Left forelimb (tissue), 1 donor: ENCODE measurements around the gene SKIC8.
A peak's percentile ranks its signal among the peaks of the same experiment; 100 is the strongest.

Experiments used
- DNase-seq: peaks from one replicate; pipeline ENCODE4 v3.0.0-alpha.2; 2018; ENCODE audit warnings: low spot score

Gene SKIC8

GRCh38 chr15:78291052-78291451 is 8.4 kb downstream of the SKIC8 start:
- DNase-seq, result no peak

DNA sequence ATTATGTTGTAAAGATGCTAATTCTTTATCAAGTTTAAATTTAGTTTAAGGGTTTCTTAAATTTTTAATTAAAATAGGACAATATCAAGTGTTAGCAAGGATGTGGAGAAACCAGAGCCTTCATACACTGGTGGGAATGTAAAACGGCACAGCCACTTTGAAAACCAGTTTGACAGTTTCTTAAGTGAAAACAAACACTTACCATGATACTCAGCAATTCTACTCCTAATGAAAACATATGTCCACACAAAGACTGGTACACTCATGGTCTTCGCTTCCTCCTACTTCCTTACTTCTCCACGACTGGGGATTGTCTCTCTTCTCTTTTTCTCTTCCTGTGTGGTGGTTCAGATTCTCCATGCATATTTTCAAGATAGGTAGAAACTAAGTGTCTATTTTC is 9.2 kb downstream of the SKIC8 start:
- no peak for DNase-seq

DNA sequence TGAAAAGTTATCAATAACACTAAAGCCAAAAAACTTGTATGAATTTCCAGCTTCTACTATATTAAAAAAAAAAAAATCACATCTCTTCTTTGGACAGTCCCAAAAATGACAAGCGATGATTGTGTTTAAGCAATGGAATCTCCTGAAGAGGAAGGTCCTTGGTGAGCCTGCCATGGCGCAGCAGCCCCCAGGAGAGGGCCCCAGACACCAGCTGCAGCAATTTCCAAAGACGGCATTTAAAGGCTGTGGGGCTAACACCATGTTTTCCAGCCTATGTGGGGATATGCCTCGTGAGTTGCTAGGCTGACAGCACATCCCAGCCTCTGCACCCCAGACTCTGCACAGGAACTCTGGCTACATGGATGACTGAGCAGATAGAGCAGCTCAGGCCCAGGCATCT is 14.7 kb downstream of the SKIC8 start:
- no peak for DNase-seq

DNA sequence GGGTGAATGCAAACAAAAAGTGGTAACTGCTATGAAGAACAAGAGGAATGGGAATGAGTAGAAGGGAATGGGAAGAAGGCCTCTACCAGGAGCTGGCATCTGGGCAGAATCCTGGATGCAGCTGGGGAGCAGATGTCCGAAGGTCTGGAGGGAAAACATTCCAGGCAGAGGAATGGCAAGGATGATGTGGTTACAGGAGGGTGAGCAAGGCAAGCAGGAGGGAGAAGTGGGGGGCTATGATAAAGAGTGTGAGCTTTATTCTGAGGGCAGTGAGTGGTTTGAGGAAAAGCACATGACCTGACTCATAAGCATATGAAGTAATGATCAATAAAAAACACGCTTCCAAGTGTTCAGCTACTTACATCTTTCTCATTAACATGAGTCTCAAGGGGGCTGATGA is 17.1 kb downstream of the SKIC8 start:
- DNase-seq, result no peak

DNA sequence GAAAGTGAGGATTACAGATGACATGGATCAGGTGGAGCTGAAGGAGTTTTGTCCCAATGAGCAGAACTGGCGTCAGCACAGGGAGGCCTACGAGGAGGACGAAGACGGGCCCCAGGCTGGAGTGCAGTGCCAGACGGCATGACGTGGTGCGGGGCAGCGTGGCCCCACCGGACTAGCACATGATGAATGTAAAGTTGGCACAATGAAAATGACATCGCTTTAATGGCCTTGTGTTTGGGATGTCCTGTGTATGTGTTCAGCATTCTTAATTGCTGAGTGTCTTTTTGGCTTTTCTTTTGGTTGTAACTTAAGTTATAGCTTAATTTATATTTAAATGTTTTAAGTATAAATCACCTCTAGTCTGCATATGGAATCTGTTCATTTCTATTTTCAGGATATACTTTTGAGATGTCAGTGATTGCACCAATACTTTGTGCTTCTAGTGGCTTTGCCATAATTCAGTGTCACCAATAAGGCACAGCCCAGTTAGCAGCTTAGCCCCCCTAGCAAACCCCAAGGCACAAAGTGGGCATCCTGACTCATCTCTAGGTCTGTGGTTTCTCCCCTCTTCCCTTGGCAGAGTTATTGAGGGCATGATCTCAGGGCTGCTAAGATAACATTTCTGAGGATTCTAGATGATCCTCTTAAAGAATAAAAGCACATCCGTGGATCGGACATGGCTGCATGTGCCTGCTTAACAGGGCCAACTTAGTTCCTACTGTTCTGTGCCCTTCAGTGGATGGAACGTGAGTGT is 18.9 kb downstream of the SKIC8 start:
- no peak for DNase-seq

- no peak for DNase-seq
Observed at GRCh38 chr15:78276064-78276943, 23.1 kb downstream of the SKIC8 start.

DNA sequence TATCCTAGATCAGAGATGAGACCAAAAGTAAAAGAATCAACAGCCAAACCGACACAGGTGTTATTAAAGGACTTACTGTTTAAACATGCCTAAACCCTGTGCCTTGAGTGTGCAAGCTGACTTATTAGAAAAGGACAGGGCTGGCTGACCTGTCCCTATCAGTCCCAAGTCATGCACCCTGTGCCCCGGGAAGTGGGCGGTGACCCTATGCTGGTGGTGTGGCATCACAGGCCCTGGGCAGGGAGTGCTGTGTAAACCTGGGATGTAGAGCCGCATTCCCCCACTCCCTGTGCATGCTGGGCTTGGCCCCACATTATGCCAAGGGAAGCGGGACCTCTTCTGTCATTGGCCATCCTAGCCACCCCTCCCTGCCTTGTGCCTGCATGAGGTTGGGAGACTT is 24.4 kb downstream of the SKIC8 start:
- DNase-seq, result no peak

GRCh38 chr15:78272776-78273175 is 26.6 kb downstream of the SKIC8 start:
- no peak for DNase-seq

DNA sequence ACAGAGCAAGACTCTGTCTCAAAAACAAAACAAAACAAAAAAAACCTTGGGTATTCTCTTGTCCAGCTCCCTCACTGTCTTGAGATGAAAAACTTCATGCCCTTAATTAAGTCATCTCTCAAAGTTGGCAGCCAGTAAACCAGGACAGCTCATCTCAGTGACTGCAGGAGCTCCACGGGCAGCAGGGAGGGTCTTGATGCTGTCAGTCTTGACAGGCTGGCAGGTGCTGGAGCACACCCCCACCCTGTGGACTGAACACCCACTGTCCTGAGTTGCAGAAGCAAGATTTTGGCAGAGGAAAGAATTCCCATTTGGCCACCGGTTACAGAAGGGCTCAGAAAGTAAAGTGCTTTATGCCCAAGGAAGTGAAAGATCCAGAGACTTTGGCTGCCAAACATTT is 27.1 kb downstream of the SKIC8 start:
- DNase-seq, result no peak

DNA sequence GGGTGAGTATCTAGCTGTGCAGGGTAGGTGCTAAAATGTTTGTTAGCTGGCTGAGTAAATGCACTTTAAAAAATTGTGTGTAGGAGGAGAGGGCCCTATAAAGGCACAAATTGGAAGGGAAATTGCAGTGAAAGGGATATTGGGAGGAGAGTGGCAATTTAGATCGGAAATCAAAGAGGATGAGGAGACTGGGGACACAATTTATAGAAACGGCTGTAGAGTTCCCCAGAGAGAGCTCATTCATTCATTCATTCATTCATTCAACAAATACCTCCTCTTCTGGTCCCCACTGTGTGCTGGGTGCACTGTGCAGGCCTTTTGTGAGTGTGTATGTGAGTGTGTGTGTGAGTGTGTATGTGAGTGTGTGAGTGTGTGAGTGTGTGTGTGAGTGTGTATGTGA is 32.6 kb downstream of the SKIC8 start:
- DNase-seq, result no peak

- DNase-seq, result no peak
Observed at GRCh38 chr15:78266229-78266628, 33.2 kb downstream of the SKIC8 start.

- DNase-seq, result no peak
Observed at GRCh38 chr15:78265752-78266224, 33.6 kb downstream of the SKIC8 start.

GRCh38 chr15:78265137-78265460 is 34.3 kb downstream of the SKIC8 start:
- DNase-seq, result no peak

- peak; percentile 74 for DNase-seq
Observed at GRCh38 chr15:78264304-78265136, 34.9 kb downstream of the SKIC8 start, which contains the start of gene DNAJA4. DNAJA4 (plus strand) TSS chr15:78264562; CDS start chr15:78264764, 202 bp downstream.

DNA sequence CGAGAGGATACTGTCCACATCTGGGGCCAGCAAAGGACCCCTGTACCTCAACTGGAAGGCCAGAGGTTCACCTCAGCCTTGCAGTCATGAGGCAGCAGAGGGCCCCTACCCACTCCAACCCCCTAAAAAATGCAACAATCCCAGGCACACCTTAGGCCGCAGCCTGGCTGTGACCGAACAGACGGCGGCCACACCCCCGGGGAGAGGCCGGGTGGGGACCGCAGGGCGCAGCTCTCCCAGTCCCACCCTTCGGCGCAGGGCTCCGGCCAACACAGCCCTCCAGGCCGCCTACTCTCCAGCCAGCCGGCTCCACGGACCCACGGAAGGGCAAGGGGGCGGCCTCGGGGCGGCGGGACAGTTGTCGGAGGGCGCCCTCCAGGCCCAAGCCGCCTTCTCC is 35.5 kb downstream of the SKIC8 start:
- no peak for DNase-seq

GRCh38 chr15:78263351-78263781 is 36.0 kb downstream of the SKIC8 start:
- DNase-seq, result no peak

DNA sequence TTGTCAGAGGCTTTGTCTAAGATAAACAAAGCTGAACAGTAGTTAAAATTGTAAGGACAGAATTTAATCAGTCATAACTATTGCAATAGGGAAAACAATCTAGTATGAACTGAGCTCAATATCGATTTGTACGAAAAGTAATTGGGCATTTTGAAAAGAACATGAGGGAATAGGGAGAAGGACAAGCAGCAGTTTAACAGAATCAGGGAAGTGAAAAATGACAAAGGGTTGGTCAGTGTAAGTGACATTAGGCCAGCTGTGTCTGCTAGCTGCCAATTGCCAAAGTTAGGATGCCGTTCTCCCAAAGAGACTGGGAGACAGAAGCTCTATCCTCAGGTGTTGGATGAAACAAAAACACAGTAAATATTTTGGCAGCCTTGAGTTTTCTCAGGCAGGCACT is 38.3 kb downstream of the SKIC8 start:
- DNase-seq, result no peak

- DNase-seq, result no peak
Observed at GRCh38 chr15:78260489-78260888, 38.9 kb downstream of the SKIC8 start.

GRCh38 chr15:78259232-78259631 is 40.2 kb downstream of the SKIC8 start:
- no peak for DNase-seq

DNA sequence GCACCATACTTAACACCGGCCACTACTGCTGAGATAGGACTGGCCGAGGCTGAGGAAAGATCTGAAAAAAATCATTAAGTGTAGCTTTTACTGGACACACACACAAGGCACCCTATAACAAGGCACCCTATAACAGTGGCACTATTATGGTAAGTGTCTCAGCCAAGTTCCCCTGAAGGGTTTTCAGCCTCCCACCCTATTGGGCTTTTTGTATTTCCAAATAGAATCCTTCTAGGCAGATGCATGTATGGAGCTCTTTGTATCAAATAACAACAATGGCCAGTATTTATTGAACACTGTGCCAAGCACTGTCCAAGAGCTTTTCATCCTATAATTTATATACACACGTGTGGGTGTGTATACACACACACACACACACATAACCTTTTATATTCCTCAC is 41.7 kb downstream of the SKIC8 start:
- DNase-seq, result no peak

DNA sequence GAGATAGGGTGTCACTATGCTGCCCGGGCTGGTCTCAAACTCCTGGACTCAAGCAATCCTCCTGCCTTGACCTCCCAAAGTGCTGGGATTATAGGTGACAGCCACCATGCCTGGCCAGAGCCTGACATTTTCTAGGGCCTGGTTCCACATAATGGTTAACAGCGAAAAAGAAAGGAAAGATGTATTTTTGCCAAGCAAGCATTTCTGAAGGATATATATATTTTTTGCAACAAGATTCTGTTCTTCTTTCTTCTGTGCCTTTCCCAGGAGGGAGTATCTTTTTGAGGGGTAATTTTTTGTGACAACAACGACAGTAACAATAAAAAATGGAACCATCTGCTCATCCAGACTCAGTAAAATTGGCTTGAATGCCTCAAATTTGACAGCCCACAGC is 43.4 kb downstream of the SKIC8 start:
- DNase-seq, result no peak

DNA sequence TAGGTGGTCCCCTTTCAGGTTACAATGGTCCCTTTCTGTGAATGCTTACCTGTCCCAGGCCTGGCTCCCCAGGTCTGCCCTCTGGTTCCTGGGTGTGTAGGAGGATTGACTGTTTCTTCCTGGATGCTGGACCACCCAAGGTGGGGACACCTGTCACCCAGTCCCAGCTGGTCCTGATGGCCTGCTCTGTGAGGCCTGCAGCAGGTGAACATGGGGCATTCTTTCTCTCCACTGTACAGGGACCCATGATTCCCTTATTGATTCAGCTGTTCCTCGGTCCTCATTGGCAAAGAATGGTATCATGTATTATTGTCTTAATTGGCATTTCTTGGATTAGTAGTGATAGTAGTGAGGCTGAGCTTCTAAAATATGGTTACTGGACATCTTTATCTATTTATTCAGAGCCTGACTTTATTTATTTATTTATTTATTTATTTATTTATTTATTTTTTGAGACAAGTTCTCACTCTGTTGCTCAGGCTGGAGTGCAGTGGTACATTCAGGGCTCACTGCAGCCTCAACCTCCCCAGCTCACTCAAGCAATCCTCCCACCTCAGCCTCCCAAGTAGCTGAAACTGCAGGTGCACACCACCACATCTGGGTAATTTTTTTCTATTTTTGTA is 43.9 kb downstream of the SKIC8 start:
- DNase-seq, result no peak
